HG03469 (cell line): ENCODE results near the gene CST7.

Experiments used
- ATAC-seq: cut with Tn5 transposase; IDR thresholded peaks from one replicate; pipeline ENCODE4 v1.9.1; 2021; ENCODE audit warnings: mild to moderate bottlenecking, moderate library complexity, moderate number of reproducible peaks; ENCODE audit not compliant: unreplicated experiment

The CST7 gene

DNA sequence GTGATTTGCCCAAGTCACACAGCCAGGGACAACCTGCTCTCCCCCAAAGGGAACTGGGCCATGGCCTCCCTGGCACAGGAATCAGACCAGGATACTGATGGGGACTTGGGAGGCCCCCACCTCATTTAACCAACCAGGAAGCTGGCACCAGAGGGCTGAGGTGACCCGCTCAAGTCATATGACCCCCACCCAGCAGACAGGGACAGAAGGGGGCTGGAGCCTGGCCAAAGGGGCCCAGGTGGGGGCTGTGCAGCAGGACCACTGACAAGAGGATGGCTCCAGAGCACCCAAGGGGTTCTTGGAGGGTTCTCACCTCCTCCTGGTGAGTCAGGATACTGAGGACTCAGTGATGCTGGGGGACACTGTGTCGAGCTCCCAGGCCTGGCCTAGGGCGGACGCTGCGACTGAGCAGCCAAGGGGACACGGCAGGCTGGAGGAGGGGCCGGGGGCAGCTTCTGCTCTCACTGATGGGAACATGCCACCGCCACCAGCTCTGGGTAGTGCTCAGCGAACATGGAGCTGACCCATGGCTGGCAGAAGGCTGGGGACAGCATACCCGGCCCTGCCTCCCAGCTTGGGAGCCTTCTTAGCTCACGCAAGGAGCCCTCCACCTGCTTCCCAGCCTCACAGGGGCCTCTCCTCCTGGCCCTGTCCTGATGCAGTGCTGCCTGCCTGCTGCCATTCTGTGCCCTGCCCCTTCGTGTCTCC, 1.2 kb downstream of the CST7 start:
- no peak for ATAC-seq

DNA sequence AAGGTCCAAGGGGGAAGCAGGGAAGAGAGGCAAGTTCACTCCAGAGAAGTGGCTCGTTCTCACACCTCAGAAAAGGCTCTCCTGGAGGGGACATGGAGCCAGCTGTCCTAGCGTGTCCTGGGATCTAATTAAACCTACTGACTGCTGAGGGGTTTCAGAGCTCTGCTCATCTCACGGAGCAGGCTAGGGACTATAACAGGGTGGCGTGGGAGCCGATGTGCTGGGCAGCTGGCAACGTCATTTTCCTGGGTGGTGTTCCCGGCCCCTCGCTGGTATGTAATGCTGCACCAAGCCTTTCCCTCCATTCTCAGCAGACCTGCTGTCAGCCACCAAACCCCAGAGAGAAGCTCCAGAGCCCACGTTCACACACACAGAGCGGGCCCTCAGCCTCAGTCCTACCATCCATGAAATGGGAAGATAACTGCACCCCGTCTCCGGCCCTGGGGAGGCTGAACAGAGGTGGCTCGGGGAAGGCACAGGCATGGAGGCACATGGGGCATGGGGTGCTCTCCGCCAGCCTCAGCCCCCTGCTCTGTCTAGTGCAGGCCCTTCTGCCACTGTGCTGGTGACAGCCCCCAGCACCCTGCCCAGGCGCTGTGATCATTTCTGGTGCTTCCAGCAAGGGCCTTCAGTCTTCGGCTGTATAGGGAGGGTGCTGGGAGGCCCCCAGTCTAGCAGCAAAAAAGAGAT, 1.9 kb downstream of the CST7 start:
- no peak for ATAC-seq

DNA sequence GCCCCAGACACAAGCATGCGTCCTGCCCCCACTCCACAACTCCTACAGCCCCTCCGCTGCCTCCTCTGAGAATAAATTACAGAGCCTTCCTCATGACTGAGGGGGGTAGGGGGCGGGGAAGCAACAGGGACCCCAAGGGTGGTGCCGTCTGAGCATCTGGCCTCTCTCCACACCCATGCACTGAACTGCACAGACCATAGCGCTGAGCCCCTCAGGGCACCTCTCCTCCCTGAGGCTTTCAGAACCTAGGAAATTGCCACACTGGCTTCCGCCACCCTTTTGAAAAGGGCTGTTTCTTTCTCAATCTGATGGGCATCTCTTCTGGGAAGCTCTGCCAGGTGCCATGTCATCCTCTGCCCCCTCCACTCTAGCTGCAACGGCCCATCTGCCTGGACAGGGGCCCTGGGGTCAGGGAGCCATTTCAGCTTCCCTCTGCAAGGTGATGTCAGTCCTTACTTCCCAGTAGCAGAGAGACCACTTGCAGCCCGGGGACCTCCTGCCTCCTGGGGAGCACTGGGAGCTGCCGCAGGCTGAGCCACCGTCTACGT, 2.5 kb downstream of the CST7 start:
- no peak for ATAC-seq

DNA sequence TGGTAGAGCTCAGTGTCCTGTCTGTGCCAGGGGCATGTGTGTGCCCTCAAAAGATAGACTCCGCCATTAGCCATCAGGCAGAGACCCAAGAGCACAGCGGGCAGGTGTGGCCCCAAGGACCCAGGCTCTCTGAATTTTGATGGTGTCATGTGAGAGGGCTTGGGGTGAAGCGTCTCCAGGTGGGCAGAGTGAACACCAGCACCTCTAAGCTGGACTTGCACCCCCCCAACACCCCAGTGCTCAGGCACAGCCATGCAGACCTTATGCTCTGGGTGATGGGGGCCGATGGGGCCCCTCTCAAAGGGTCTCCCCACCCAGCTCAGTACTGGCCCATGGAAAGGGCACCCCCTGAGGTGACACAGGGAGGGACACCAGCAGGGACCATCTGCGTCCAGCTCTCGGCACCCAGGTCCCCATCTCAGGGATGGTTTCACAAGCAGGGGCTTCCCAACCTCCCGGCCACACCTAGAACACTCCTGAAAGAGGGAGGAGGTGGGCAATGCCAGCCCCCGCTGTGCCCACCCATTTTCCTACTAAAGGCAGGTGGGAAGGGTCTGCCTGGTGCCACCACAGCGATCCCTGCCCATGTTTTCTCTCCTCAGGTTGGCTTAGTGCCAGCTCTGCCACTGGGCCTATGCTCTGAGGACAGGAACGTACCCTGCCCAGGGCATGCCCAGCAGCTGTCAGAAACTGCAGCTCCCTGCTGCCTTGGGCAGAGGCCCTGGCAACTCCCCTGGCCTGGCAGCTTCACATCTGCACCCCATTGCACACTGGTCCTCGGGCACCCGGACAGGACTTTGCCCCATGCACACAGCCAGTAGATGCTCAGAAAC, 3.5 kb downstream of the CST7 start:
- ATAC-seq = no peak

DNA sequence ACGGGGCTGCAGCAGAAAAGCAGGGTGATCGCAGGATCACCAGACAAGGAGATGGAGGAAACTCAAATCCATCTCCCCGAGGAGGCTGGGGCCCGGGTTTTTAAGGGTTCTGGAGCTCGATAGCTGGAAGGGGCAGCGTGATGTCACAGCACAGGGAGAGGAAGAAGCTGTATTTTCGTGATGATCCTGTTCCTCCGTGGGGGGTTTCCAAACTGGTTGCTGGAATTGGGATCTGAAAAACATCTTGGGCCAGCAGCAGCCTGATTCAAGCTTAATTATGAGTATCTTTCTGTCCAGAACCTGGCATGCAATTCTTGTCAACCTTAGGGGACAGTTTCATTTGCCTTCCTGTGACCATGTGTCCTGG, 4.1 kb downstream of the CST7 start:
- ATAC-seq = no peak

DNA sequence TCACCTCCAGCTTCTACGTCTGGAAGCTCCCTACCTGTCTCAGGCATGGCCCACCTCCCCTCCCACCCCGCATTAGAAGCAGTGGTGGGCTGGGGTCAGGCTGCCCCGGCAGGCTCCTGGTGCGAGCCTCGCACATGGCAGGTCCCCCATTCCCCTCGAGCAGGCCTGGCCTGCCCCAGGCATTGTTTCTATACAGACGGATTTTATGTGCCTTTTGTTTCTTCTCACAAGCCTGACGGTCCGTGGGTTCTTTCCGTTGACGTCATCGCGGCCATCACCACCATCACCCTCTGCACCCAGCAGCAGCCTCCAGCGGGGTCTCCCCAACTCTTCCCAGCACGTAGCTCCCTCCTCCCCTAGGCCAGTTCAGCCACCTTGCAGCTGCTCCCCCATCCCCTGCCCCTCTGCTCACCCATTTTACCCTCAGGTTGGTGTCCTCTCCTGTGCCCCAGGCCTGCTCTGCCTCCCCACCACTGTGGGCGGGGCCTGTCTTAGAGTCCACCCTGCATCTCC, 4.6 kb downstream of the CST7 start:
- no peak for ATAC-seq

DNA sequence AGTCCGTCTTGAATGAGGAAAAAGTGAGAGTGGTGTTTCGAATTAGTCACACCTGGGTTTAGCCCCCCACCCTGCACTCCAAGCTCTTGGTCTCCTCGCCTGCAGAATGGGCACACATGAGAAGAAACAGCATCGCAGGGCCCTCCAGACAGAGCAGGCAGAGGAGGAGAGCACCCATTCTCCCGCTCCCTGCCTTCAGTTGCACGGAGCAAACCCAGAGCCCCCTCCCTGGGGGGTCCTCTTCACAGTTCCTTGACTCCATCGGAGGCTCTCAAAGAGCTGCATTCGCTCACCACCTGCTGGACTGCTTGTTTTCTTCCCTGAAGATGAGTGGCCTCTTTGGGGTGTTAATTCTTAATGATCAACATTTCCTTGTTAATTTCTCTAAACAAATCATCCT, 5.1 kb downstream of the CST7 start:
- ATAC-seq = no peak

DNA sequence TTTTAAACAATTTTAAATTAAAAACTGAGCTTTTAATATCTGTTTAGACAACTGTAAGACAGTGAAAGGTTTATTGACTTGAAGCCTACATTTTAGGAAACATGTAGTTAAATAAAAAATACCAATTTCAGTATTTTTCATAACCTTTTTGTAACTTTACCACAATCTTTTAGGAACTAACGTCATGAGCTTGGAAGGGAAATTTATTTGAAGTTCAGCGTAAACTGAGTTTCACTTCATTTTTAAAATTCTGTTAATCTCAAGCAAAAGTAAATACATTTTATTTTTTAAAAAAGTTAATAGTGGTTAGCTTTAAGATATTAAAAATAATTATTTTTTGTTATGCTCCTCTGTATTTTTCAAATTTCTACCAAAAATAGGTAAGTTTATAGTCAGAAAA, 5.5 kb downstream of the CST7 start:
- no peak for ATAC-seq

DNA sequence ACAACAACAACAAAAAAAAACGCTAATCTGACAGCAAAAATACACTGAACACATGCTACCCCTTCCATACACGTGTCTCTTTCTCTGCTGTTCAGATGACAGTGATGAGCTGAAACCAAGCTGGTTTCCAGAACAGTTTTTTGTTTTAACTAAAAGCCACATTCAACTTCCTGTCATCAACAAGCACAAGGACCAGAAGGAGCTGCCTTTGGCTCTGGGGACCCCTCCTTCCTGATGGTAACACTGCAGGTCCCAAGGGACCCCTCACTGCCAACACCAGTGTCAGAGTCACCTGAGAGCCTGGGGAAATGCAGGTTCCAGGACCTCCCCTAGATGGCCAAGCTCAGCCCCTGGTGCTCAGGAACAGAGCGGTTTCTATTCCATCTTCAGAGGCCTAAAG, 6.0 kb downstream of the CST7 start:
- ATAC-seq = peak; percentile 52

DNA sequence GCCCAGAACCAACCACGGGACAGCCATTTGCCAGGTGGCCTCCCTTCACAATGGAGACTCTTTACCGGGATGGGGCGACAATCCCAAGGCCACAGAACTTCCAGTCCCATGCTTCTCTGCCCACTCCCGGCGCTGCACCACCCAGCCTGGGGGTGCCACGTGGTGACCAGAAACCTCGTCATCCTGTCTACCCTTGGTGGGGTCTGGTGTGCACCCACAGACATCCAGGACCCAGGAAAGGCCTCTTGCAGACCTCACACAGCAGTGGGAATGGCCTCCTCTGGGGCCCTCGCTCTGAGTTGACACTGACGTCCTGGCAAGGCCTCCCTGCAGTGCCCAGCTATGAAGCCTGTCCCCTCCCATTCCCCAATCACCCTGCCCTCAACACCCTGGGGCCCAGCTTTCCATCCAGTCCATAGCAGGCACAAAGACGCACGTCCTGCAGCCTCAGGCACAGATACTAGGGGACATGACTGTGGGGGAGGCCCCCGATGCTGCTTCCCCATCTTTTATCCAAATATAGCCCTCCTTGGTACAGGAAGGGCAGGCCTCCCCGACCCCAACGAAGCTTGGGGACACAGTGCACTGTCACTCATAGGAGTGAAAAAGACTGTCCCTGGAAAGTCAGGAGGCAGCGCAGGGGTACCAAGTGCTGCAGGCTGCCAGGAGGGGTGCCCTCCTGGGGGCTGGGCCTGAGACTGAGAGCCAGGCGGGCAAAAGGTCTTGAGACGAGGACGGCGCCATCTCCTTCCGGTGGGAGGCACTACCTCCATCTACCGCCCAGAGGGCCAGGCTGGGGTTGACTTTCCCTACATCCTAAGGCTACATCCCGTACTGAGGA, 7.2 kb downstream of the CST7 start:
- no peak for ATAC-seq

DNA sequence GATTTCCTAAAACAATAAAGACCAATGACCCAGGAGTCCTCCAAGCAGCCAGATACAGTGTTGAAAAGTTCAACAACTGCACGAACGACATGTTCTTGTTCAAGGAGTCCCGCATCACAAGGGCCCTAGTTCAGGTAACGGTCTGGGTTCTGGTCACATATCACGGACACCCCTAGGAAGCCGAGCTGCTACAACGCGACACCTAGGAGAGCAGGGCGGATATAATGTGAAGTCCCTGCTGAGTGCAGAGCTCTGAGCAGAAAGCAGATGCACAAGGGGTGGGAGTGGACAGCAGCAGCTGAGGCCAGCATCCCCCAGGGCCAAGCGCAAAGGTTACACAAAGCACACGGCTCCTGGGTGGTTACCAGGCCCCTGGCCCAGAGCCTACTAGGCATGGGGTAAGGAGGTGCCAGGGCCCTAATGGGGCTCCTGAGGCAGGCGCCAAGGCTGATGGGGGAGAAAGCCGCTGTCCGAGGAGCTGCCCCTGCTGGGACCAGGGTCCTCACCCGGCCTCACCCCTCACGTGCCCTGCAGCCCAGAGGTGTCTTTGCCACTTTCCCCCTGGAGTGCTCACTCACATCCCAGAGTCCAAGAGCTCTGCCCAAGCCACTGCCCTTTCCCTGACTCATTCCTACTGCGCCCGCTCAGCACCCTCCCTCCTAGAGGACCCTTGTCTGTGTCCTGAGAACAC, 8.4 kb downstream of the CST7 start:
- no peak for ATAC-seq

DNA sequence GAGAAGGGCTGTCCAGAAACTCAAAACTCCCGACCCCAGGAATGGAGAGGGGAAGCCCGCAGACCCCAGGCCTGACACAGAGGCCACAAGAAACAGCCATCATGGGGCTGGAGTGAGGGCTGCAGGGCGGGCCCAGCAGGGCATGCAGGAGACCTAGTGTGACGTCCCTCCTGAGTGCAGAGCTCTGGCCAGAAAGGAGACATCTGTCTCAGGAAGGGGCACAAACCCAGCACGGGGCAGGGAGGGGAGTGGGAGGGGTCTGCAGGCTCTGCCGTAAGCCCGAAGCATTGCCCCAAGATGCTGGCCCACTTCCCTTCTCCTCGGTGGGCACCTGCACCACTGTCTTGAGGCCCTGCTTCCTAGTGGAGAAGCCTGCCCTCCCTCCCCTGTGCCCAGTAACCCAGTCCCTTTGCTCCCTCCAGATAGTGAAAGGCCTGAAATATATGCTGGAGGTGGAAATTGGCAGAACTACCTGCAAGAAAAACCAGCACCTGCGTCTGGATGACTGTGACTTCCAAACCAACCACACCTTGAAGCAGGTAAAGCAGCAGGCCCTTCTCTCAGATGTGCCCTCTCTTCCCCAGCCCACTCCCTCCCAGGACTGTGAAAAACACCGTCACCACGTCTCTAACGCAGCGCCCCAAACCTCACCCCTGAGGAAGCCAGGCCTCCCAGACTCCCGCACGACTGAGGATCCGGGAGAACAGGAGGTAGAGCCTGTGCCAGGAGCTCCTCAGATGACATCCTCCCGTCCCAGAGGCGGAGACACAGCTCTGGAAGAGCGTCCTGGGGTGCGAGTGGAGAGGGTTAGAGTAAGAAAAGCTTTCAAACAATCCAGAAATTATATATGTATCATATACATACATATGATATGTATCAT, 9.7 kb downstream of the CST7 start:
- ATAC-seq = no peak

DNA sequence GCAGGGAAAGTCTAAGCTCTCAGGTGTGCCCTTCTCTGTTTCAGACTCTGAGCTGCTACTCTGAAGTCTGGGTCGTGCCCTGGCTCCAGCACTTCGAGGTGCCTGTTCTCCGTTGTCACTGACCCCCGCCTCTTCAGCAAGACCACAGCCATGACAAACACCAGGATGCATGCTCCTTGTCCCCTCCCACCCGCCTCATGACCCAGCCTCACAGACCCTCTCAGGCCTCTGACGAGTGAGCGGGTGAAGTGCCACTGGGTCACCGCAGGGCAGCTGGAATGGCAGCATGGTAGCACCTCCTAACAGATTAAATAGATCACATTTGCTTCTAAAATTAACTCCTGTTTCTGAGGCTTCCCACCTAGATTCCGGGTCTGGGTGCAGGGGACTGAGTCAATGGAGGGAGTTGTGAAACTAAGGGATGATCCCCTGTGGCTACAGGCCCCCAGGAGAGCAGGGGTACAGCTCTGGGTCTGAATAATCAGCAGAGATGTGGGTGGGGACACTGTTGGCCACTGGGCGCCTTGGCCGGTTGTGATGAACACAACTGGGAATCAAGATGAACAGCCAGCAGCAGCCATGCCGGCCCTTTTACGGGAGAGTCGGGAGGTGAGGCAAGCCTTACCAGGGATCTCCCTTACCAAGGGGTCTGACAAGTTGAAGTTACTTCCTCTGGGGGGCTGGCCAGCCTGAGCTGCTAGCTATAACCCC, 10.7 kb downstream of the CST7 start:
- no peak for ATAC-seq

DNA sequence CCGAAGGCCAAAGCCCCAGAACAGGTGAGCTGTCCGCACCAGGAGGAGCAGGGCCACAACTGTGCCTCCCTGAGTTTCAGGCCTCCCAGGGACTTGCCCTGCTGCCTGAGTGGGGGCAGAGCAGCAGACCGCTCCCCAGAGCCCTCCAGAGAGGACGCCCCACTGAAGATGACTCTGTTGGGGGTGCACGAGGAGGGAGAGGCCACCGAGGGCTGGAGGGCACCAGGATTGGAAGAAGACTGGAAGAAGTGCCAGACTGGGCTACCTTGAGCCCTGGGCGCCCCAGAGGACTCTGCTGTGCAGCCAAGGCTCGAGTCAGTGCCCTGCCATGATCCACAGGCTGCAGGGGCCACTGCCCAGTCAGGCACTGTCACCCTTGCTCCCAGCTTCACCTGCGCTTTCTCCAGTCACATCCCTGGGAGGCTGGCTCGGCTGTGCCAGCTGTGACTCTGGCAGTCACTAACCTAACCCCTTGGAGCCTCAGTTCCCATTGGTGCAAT, 11.3 kb downstream of the CST7 start:
- no peak for ATAC-seq

DNA sequence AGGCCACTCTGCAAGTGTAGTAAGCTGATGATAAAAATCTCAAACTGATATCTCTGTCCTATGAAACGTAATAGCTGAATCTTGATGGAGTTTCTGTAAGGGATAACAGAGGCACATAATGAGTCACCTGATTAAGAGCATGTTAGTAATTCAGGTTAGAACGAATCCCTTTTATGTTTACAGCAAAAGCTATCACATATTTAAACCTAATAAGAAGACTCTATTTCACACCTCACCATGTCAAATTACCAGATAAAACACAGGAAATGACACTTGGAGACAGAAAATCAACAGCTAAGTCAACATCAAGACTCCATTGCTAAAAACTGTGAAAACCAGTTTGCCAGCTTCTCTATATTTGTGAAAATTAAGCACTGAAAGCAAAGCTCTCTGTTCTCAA, 11.8 kb downstream of the CST7 start:
- ATAC-seq = no peak

DNA sequence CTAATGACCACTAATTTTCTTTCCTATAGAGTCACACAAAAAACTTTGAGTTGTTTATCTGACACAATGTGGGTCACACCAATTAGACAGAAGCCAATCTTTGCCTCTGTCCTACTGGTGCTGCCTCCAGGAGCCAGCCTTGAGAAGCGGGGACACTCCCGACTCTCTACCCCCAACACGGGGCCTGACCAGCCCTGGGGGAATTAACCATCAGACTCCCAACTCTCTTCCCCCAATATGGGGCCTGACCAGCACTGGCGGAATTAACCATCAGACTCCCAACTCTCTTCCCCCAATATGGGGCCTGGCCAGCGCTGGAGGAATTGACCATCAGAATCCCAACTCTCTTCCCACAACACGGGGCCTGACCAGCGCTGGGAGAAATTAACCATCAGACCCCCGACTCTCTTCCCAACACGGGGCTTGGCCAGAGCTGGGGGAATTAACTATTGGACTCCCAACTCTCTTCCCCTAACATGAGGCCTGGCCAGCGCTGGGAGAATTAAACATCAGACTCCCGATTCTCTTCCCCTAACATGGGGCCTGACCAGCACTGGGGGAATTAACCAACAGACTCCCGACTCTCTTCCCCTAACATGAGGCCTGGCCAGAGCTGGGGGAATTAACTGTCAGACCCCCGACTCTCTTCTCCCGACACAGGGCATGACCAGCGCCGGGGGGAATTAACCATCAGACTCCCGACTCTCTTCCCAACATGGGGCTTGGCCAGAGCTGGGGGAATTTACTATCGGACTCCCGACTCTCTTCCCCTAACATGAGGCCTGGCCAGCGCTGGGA, 12.5 kb downstream of the CST7 start:
- no peak for ATAC-seq

DNA sequence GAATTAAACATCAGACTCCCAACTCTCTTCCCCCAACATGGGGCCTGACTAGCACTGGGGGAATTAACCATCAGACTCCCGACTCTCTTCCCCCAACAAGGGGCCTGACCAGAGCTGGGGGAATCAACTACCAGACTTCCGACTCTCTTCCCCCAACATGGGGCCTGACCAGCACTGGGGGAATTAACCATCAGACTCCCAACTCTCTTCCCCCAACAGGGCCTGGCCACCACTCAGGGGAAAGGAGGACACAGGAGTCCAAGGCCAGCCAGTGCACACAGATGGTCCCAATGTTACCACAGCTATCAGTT, 13.1 kb downstream of the CST7 start:
- no peak for ATAC-seq

DNA sequence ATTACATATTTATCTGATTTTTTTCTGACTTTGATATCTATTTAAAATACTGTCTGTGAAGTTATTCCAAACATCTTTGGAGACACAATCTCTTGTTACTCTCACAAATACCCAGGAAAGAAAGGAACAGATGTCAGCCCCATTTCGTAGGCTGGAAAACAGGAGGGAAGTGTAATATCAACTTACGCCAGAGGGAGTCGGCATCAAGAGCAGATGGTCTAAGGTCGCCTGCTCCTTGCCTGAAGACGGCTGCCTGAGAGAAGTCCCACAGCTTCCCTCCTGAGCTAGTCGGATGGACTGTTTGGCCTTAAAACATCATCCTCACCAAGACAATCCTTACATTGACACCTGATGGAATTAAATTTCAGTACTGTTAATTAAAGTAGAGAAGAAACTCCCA, 13.4 kb downstream of the CST7 start:
- no peak for ATAC-seq
